BLaER1 treated with 17β-estradiol and CSF1 and Interleukin-3, amounts not matched to agents 10 nM and 100 nM (cell line): ENCODE data around the gene PBOV1.

Experiments used
- H3K27ac ChIP-seq, 11 experiments: shearing (Covaris generic); formaldehyde crosslinking; 2 replicates each; pipeline ENCODE4 v1.8.1; 2022
- H3K27me3 ChIP-seq, 11 experiments: shearing (Covaris generic); formaldehyde crosslinking; 2 replicates each; pipeline ENCODE4 v1.8.1; 2022
- H3K36me3 ChIP-seq, 11 experiments: shearing (Covaris generic); formaldehyde crosslinking; 2 replicates each; pipeline ENCODE4 v1.8.1; 2022
- H3K4me1 ChIP-seq, 10 experiments: shearing (Covaris generic); formaldehyde crosslinking; 2 replicates each; pipeline ENCODE4 v1.8.1; 2022
- H3K4me2 ChIP-seq, 11 experiments: shearing (Covaris generic); formaldehyde crosslinking; 2 replicates each; pipeline ENCODE4 v1.8.1; 2022
- H3K4me3 ChIP-seq, 10 experiments: shearing (Covaris generic); formaldehyde crosslinking; 2 replicates each; pipeline ENCODE4 v1.8.1; 2022
- H3K9ac ChIP-seq, 11 experiments: shearing (Covaris generic); formaldehyde crosslinking; 2 replicates each; pipeline ENCODE4 v1.8.1; 2022
- H3K9me3 ChIP-seq, 11 experiments: shearing (Covaris generic); formaldehyde crosslinking; replicated peaks in 1 of 11; 2 replicates each; pipeline ENCODE4 v1.8.1; 2022
- H4K20me1 ChIP-seq, 11 experiments: shearing (Covaris generic); formaldehyde crosslinking; 2 replicates each; pipeline ENCODE4 v1.8.1; 2022
- Cebpa-rat ChIP-seq, 11 experiments: shearing (Covaris generic); IDR thresholded peaks; 2 replicates each; pipeline ENCODE4 v1.8.1; 2022

PBOV1 gene

DNA sequence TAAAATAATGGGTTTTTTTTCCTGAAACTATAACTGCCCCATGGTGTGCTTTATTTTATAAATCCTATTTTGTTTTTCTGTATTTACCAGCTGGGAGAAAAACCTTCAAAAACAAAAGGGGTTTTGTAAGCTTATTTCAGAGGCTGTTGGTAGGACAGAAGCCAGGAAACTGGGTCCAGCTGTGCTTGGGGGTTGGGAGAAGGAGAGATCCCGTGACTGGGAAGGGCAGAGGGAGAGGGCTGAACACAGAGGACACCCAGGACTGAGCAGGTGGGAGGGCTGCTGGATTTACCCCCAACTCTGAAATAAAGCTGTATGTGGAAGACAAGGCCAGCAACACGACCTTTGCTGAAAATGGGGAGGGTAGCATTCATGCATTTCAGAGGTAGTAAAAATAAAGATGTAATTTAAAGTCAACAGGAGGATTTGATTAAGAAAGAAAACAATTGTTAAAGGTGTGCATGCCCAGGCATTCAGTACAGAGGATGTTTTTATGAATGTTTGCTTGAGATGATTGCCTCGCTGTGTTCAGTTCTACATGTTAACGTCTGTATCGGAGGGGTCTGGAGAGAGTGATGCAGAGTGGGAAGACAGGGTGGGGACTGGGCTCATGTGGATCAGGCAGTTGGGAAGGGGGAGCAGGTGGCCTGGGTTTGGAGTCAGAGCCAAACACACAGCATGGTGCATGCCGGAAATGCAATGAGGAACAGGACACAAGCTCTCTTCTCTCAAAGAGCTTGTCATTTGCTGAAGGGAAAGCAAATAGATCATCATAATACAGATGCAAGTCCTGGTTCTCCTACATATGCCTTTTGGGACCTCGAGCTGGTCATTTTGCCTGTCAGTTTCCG, 35.1 kb downstream of the PBOV1 start:
- H3K27ac ChIP-seq, result no peak overlapping the region
- H3K9ac ChIP-seq, result no peak overlapping the region
- TF ChIP-seq Cebpa-rat (IDR thresholded peaks at IDR 0.05), result no peak
- no peaks in the 10 kb centered on the region for H3K4me1 ChIP-seq
- H3K4me3 ChIP-seq, result no peak overlapping the region
- no peaks in the 10 kb centered on the region for H4K20me1 ChIP-seq
- no peaks in the 10 kb centered on the region for H3K36me3 ChIP-seq
- H3K27me3 ChIP-seq, result no peaks in the 10 kb centered on the region
- no peak overlapping the region for H3K4me2 ChIP-seq
- H3K9me3 ChIP-seq, result peaks cover 3 to 14% (median 9%) of the 10 kb centered on the region in 11 experiments; a peak in 21 of 22 replicates

GRCh38 chr6:138176652-138177232, 41.5 kb downstream of the PBOV1 start:
- H3K9me3 ChIP-seq, result peaks cover 27 to 43% (median 34%) of the 10 kb centered on the region in 11 experiments
- no peaks in the 10 kb centered on the region for H3K27me3 ChIP-seq
- no peaks in the 10 kb centered on the region for H3K4me1 ChIP-seq
- no peak for TF ChIP-seq Cebpa-rat (IDR thresholded peaks at IDR 0.05)
- no peak overlapping the region for H3K27ac ChIP-seq
- H3K4me2 ChIP-seq, result no peak overlapping the region
- no peaks in the 10 kb centered on the region for H3K36me3 ChIP-seq
- H3K4me3 ChIP-seq, result no peak overlapping the region
- no peaks in the 10 kb centered on the region for H4K20me1 ChIP-seq
- H3K9ac ChIP-seq, result no peak overlapping the region

- Histone ChIP-seq H3K4me3 (no peak overlapping the region), H3K4me2 (no peak overlapping the region), H3K9me3 (peaks cover 27 to 43% (median 34%) of the 10 kb centered on the region in 11 experiments), H3K36me3 (no peaks in the 10 kb centered on the region), H3K27ac (no peak overlapping the region), H3K4me1 (no peaks in the 10 kb centered on the region), H3K9ac (no peak overlapping the region), H4K20me1 (no peaks in the 10 kb centered on the region), H3K27me3 (no peaks in the 10 kb centered on the region)
- TF ChIP-seq Cebpa-rat (IDR thresholded peaks at IDR 0.05), result no peak
These were observed 42.7 kb downstream of the PBOV1 start for GRCh38 chr6:138175596-138175995.
